K562 (cell line): Measurements from ENCODE around the gene SYNPO2. TPM values are rescaled to one million over a fixed set of nuclear protein-coding genes. Genes with fewer than 3 reads are reported as not detected.

Experiments
- ATAC-seq: fragments of 200-7000 bp; cut with Tn5 transposase; 3 replicates; pipeline ENCODE4 v1.9.1; 2020; ENCODE audit warnings: moderate library complexity
- BruUV-seq: library from RNA; stranded (reverse); fragments of 400-500 nt; replicated peaks from 2 replicates; lab custom pipeline; 2021; lab: Mats Ljungman, UMichigan
- CTCF ChIA-PET: fragments of 300-600 bp; formaldehyde crosslinking; extraction: SDS; loops from one replicate; lab custom pipeline; 2021; ENCODE audit warnings: low intra/inter-chr PET ratio; lab: Yijun Ruan, JAX
- POLR2A ChIA-PET: fragments of 300-600, 350-650 bp; sonication (Branson Sonifier 250); formaldehyde crosslinking; extraction: SDS; loops from one replicate; lab custom pipeline; 2021; ENCODE audit warnings: antibody characterized with exemption, inconsistent platforms; lab: Yijun Ruan, JAX
- DNase-seq, 4 experiments: peaks; one replicate each; pipeline versions ENCODE4 v3.0.0 to v3.0.0-alpha.2; 2011 to 2018; ENCODE audit warnings: low spot score in 3 of 4, mixed read lengths in 3 of 4; ENCODE audit errors: extremely low read depth in 1 of 4
- FAIRE-seq: peaks from 2 replicates; lab custom pipeline; 2011; peaks lifted over from hg19 to GRCh38; lab: Jason Lieb, UNC
- H2AFZ ChIP-seq: 2 replicates; pipeline ENCODE4 v1.6.0; 2011; ENCODE audit warnings: low read depth, low read length, control low read depth, inconsistent platforms
- H3K27ac ChIP-seq: fragments of 200-600 bp; 3 replicates; pipeline ENCODE4 v1.8.0; 2011; ENCODE audit warnings: low read depth, mild to moderate bottlenecking, control low read depth, inconsistent platforms, low read length, moderate library complexity, mixed read lengths; ENCODE audit errors: extremely low read depth
- H3K27me3 ChIP-seq, 2 experiments: fragments of 300-600 bp in 1 of 2; 2 replicates in 1 of 2; 3 replicates in 1 of 2; pipeline versions ENCODE4 v1.6.0 to v1.8.0; 2011; ENCODE audit warnings: inconsistent platforms in 2 of 2, low read length in 2 of 2, mild to moderate bottlenecking in 1 of 2, mixed read lengths in 1 of 2, moderate library complexity in 1 of 2; ENCODE audit not compliant: control insufficient read depth in 2 of 2, insufficient read depth in 2 of 2
- H3K36me3 ChIP-seq: fragments of 300-600 bp; 3 replicates; pipeline ENCODE4 v1.8.0; 2011; ENCODE audit warnings: mild to moderate bottlenecking, low read length, inconsistent platforms; ENCODE audit not compliant: control insufficient read depth, insufficient read depth
- H3K4me1 ChIP-seq, 2 experiments: fragments of 200-600 bp in 1 of 2; replicated peaks in 1 of 2; 2 replicates in 1 of 2; 3 replicates in 1 of 2; pipeline versions ENCODE4 v1.5.1 to v1.8.0; 2011; ENCODE audit warnings: inconsistent platforms in 2 of 2, low read length in 2 of 2, mild to moderate bottlenecking in 1 of 2, mixed read lengths in 1 of 2, moderate library complexity in 1 of 2; ENCODE audit not compliant: control insufficient read depth in 2 of 2, insufficient read depth in 2 of 2
- H3K4me2 ChIP-seq: 2 replicates; pipeline ENCODE4 v1.6.1; 2011; ENCODE audit warnings: low read length, control low read depth, inconsistent platforms, mixed read lengths; ENCODE audit not compliant: insufficient read depth
- H3K4me3 ChIP-seq: fragments of 200-600 bp; sonication (generic), shearing (Covaris generic); 2 replicates; pipeline ENCODE4 v1.5.1; 2016; ENCODE audit warnings: control low read depth, inconsistent platforms
- H3K79me2 ChIP-seq: fragments of 200-600 bp; 3 replicates; pipeline ENCODE4 v1.8.0; 2011; ENCODE audit warnings: low read length, inconsistent platforms; ENCODE audit not compliant: control insufficient read depth, insufficient read depth
- H3K9ac ChIP-seq, 2 experiments: 2 replicates each; pipeline versions ENCODE4 v1.6.0 to v1.6.1; 2011; ENCODE audit warnings: low read depth in 2 of 2, low read length in 2 of 2, control low read depth in 1 of 2, inconsistent platforms in 1 of 2, mild to moderate bottlenecking in 1 of 2, mixed read lengths in 1 of 2; ENCODE audit not compliant: insufficient read depth in 1 of 2
- H3K9me1 ChIP-seq: one replicate; pipeline ENCODE4 v1.6.0; 2011; ENCODE audit warnings: inconsistent platforms, mild to moderate bottlenecking, low read length, moderate library complexity; ENCODE audit not compliant: control insufficient read depth, insufficient read depth
- H3K9me3 ChIP-seq: replicated peaks from 2 replicates; pipeline ENCODE4 v1.5.1; 2011; ENCODE audit warnings: low read depth, low read length, inconsistent platforms; ENCODE audit not compliant: control insufficient read depth, insufficient read depth
- H4K20me1 ChIP-seq: replicated peaks from 2 replicates; pipeline ENCODE4 v1.6.1; 2011; ENCODE audit warnings: low read length, inconsistent platforms, mixed read lengths; ENCODE audit not compliant: control insufficient read depth, insufficient read depth
- CBX1 ChIP-seq: sonication (generic); IDR thresholded peaks from 2 replicates; pipeline ENCODE4 v1.6.1; 2016; ENCODE audit warnings: antibody characterized with exemption, low read depth, mild to moderate bottlenecking
- CSDE1 ChIP-seq, 2 experiments: fragments of 450-650 bp; IDR thresholded peaks; 2 replicates each; pipeline ENCODE4 v1.6.1; 2016; ENCODE audit warnings: mild to moderate bottlenecking in 1 of 2
- ELF2 ChIP-seq: fragments of 250-450 bp; sonication (Bioruptor Pico); IDR thresholded peaks from 2 replicates; pipeline ENCODE4 v1.5.0; 2021; ENCODE audit warnings: mild to moderate bottlenecking
- ETV5 ChIP-seq: sonication (generic); formaldehyde crosslinking; IDR thresholded peaks from 2 replicates; pipeline ENCODE4 v1.4.0; 2020; ENCODE audit warnings: low read depth, mild to moderate bottlenecking, missing genetic modification reagents
- FOXJ3 ChIP-seq: sonication (generic); formaldehyde crosslinking; IDR thresholded peaks from 2 replicates; pipeline ENCODE4 v1.4.0; 2020; ENCODE audit warnings: mild to moderate bottlenecking, missing genetic modification reagents
- GABPB2 ChIP-seq: fragments of 250-450 bp; sonication (Bioruptor Pico); conservative IDR thresholded peaks from 2 replicates; pipeline ENCODE4 v1.5.1; 2021; ENCODE audit warnings: mild to moderate bottlenecking
- KLF10 ChIP-seq: fragments of 250-450 bp; sonication (Bioruptor Pico); IDR thresholded peaks from 2 replicates; pipeline ENCODE4 v1.6.1; 2021; ENCODE audit warnings: matching md5 sums
- MNT ChIP-seq, 2 experiments: fragments of 450-650 bp; conservative IDR thresholded peaks; 2 replicates each; pipeline ENCODE4 v1.6.1; 2017; ENCODE audit warnings: mild to moderate bottlenecking in 2 of 2, moderate library complexity in 2 of 2
- PATZ1 ChIP-seq: fragments of 250-450 bp; sonication (Bioruptor Pico); IDR thresholded peaks from 2 replicates; pipeline ENCODE4 v1.5.0; 2020; ENCODE audit warnings: mild to moderate bottlenecking, borderline replicate concordance
- POLR2AphosphoS2 ChIP-seq: IDR thresholded peaks from 2 replicates; pipeline ENCODE4 v1.6.1; 2012; ENCODE audit warnings: low read length, improper control_type of control experiment
- SPI1 ChIP-seq: IDR thresholded peaks from 2 replicates; pipeline ENCODE4 v1.6.1; 2011; ENCODE audit warnings: low read depth, low read length, control low read depth, borderline replicate concordance
- ZNF609 ChIP-seq: sonication (generic); formaldehyde crosslinking; IDR thresholded peaks from 2 replicates; pipeline ENCODE4 v1.8.1; 2023; ENCODE audit warnings: missing genetic modification reagents, mild to moderate bottlenecking, borderline replicate concordance
- ZNF639 ChIP-seq, 2 experiments: fragments of 200-800 bp in 1 of 2; sonication (Bioruptor generic) in 1 of 2; sonication (generic) in 1 of 2; formaldehyde crosslinking in 1 of 2; IDR thresholded peaks in 1 of 2; conservative IDR thresholded peaks in 1 of 2; 2 replicates each; pipeline versions ENCODE4 v1.5.0 to v1.6.1; 2016 to 2020; ENCODE audit warnings: missing compliant biosample characterization in 1 of 2, missing genetic modification characterization in 1 of 2, missing genetic modification reagents in 1 of 2
- WGBS: fragments of 100-300 bp; shearing (Covaris generic); methylation state at CpG from one replicate; pipeline ENCODE4 v1.1.6; 2016; ENCODE audit warnings: low coverage, mixed read lengths; ENCODE audit not compliant: insufficient coverage; ENCODE audit errors: missing lambda C conversion rate; 5-methylcytosine and 5-hydroxymethylcytosine counted together
- in situ Hi-C: fragments of 300-500 bp; cut with MboI; formaldehyde crosslinking; loops from 4 replicates; pipeline ENCODE4 v1.15.0; 2018; ENCODE audit warnings: inconsistent platforms, mixed read lengths
- intact Hi-C: fragments of 100-400 bp; cut with micrococcal nuclease; formaldehyde crosslinking; loops from 2 replicates; pipeline ENCODE4 v1.14.2; 2022
- polyA plus RNA-seq, 8 experiments: library from polyadenylated mRNA; depleted of rRNA in 4 of 8; stranded (reverse) in 5 of 8; unstranded in 3 of 8; fragments of >200 nt; fragmentation: Nextera tagmentation in 2 of 8; fragmentation: Illumina TruSeq in 1 of 8; extraction: Ambion mirVana in 2 of 8; extraction: Trizol in 1 of 8; gene quantifications; 2 replicates each; pipeline versions ENCODE4 v1.2.1 to v1.2.3, GENCODE V29; 2011 to 2014; ENCODE audit warnings: inconsistent platforms in 1 of 8, missing spikeins in 1 of 8
- total RNA-seq, 7 experiments: library from RNA; depleted of rRNA in 6 of 7; stranded (reverse); fragments of >200 nt in 6 of 7; fragmentation: Illumina TruSeq in 2 of 7; extraction: Trizol in 2 of 7; gene quantifications; 2 replicates each; pipeline versions ENCODE4 v1.2.1 to v1.2.3, GENCODE V29; 2011 to 2021; ENCODE audit warnings: low replicate concordance in 1 of 7

The SYNPO2 gene
- total and polyA plus RNA-seq, 9 of the 15 experiments (the other 6 are each of a cell fraction or from before 2014, with no cell fraction given), result 0.03 to 0.18 TPM; not detected in 7

- Histone ChIP-seq H3K27ac (no peak overlapping the region), H4K20me1 (no peaks in the 10 kb centered on the region), H3K27me3 (peaks cover 2 to 5% of the 10 kb centered on the region in 2 experiments; a peak in 2 of 5 replicates), H3K9me3 (no peaks in the 10 kb centered on the region), H3K9ac (no peak overlapping the region), H3K79me2 (no peaks in the 10 kb centered on the region), H3K36me3 (no peaks in the 10 kb centered on the region), H2AFZ (no peak overlapping the region), H3K4me3 (no peak overlapping the region), H3K9me1 (no peaks in the 10 kb centered on the region), H3K4me1 (no peaks in the 10 kb centered on the region), H3K4me2 (no peak overlapping the region)
- CTCF ChIA-PET, result no interaction called here
- WGBS, result 0% methylated on average over 6 of the region's 6 CpGs
- BruUV-seq, result no TSS peak
- POLR2A ChIA-PET, result no interaction called here
- intact Hi-C loops (loop anchor here (10.0 kb wide), 1 partner anchor 396 kb away; no protein-coding TSS in a partner anchor), in situ Hi-C loops (no loop called here)
- DNase-seq, result no peak
- FAIRE-seq, result no peak
- no peak for ATAC-seq
- TF ChIP-seq MNT (conservative IDR thresholded peaks at IDR 0.05) (no peak), ZNF609 (CRISPR knock-in tag) (no peak), FOXJ3 (CRISPR knock-in tag) (no peak), POLR2AphosphoS2 (no peak), CBX1 (no peak), CSDE1 (IDR thresholded peaks at IDR 0.05) (no peak), KLF10 (no peak), PATZ1 (no peak), SPI1 (no peak), GABPB2 (CRISPR knock-in tag) (no peak), ELF2 (CRISPR knock-in tag) (no peak), ZNF639 (CRISPR knock-in tag; conservative IDR thresholded peaks at IDR 0.05 in 1 of 2, IDR thresholded peaks at IDR 0.05 in 1 of 2) (no peak), ETV5 (CRISPR knock-in tag) (no peak)
These were observed 10.1 kb downstream of the SYNPO2 start for GRCh38 chr4:118898684-118899138.
